GM21528 (cell line): ENCODE data around the gene PPM1H.
"Not testable (repeated sequence)": the region's sequence is repeated elsewhere in the genome, so short reads cannot be mapped to it uniquely, and the experiment has no call there.

Experiments used
- ATAC-seq: cut with Tn5 transposase; IDR thresholded peaks from one replicate; pipeline ENCODE4 v1.9.1; 2021; ENCODE audit warnings: mild to moderate bottlenecking, moderate library complexity; ENCODE audit not compliant: unreplicated experiment, low FRiP score

PPM1H gene

DNA sequence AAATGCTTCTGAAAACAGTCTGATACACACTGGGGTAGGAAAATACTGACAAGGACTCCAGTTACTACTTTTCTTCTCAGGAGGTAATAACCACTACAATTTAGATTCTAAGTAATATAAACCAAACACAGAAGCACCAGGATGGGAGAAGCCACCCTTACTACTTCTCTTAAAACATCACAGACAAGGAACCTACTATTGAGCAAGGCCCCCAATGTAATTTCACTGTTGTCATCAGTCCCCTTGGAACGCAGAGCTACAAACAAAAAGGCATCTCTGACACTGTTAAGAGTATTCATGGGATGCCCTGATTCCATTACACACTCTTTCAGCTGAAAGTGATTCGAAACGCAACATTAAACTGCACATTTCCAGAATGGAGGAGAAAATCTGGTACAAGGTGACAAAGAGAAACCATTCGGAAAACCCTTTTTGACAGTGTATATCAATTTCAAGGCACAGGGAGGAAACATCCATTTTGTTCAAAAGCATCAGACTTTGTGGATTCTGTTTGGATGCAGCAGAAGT is 185.9 kb downstream of the PPM1H start:
- no peak for ATAC-seq

DNA sequence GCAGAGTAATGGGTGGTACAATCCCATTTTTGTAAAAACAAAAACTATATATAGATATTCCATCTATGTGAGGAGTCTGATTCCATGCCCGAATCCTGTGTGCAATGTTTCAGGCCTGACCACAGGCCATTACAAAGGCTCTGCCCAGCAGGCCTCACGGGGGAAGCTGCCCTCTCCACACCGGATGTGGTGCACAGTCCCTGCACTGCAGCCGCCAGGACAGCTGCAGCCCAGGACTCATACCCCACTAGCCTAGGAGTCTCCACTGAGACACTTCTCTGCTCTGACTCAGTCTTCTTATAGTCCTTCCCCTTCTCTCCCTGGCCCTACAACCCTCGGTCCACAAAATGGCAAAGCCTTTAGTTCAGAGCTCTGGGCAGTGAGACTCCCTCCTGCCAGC is 190.4 kb downstream of the PPM1H start:
- no peak for ATAC-seq

DNA sequence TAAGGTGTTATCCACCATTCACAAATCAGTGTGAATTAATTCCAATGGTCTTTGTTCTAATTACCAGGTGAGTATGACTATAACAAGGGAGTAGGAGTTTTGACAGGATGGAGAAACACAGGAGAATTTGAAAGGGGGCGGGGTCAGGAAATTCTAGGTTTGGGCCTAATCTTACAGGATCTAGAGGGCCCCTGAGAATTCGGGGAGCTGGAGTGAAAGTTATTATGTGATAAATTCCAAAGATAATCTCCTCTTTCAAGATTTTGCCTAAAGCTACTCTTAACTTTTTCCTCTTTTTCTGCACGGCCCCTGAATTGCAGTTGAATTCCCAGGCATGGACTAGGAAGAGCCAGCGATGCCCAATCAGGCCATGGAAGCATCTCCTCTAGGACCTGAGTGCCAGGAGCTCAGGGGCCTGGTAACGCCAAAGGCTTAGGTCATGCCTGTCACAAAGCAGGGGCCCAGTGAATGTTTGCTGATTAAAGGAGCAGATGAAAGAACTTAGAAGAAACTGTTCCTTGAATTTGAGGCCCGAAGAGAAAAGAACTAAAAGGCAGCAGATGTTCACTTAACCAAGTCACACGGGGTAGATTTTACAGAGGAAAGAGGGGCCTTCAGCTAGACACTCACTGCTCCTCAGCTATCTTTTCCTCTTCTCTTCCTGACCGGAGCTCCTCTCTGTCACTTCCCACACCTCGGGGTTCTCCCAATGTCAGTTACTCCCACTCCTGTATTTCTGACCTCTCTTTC is 195.5 kb downstream of the PPM1H start:
- no peak for ATAC-seq

DNA sequence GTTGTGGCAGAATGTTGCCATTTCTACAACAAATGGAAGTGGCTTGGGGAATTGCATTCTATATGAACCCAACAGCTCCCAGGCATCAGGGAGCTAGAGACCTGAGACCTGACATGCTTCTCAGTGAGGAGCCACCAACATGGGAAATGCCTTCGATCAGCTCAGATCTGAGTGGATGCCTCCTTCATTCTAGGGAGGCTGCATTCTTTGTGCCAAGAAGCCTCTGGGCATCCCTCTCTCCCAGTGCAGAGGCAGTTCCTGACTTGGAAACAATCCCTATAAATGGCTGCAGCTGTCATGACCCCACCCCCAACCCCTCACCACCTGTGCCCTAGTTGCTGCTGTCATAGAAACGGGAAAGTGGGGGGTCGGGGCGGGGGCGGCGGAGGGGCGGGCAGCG is 196.3 kb downstream of the PPM1H start:
- no peak for ATAC-seq

DNA sequence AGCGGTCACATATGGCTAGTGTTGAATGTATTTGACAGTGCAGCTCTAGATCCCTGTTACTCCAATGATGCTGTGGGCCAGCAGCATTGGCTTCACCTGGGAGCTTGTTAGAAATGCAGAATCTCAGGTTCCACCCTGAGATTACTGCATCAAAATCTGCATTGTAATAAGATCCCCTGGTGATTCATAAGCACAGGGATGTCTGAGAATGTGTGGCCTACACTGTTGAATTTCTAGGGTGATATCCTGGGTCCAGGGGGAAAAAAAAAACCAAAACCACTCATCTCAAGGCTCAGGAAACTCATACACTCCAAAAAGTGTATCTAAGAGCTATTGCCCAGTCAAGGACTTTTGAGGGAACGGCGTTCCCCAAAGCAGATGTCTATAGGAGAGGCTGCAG is 196.8 kb downstream of the PPM1H start:
- no peak for ATAC-seq

DNA sequence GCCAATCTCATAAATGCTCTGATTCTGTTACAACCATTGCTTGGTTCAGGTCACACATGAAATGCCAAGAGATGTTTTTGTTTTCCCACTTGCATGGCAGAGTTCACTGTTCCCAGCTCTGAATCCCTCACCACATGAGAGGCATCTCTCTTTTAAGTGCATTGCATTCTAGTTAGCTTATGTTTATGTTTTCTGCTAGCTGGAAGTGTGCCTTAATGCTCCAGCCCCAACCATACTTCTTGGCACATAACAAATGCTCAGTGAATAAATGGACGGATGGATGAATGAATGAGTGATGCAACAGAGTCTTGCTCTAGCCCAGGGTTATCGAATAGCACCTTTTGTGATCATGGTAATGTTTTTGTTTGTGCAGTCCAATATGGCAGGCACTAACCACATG is 197.3 kb downstream of the PPM1H start:
- no peak for ATAC-seq

DNA sequence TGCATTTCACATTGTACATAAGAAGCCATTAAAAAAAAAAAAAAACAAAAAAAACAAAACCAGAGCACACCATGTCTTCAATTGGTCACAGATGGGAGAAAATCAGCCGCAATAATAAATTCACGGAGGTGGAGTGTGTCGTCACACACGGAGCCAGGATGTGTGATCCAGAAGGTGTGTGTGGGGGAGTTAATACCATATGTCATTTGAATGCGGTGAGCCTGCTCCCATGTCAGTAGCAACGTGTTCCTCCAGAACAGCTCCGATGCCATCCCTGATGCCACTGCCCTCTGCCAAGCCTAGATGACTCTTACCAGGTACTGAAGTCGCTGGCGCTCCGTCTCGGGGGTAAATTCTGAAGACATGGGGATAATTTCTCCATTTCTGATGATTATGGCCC is 197.8 kb downstream of the PPM1H start:
- ATAC-seq: no peak

DNA sequence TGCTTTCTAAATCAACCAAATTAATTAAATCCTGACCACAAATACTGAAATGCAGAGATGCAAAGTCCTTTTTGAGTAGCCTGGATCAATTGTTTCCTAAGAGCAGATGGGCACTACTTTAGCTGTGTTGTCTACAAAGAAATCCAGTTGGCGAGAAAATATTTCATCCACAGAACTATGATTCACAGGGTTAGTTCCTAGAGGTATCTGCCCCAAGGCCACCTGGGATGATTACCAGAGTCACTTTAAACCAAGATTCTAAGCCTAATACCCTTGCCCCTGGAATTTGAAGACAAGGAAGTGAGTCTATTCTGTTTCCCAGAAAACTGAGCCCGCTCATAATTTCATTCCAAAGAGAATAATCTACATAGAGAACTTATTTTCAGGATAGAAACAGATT is 198.4 kb downstream of the PPM1H start:
- no peak for ATAC-seq

DNA sequence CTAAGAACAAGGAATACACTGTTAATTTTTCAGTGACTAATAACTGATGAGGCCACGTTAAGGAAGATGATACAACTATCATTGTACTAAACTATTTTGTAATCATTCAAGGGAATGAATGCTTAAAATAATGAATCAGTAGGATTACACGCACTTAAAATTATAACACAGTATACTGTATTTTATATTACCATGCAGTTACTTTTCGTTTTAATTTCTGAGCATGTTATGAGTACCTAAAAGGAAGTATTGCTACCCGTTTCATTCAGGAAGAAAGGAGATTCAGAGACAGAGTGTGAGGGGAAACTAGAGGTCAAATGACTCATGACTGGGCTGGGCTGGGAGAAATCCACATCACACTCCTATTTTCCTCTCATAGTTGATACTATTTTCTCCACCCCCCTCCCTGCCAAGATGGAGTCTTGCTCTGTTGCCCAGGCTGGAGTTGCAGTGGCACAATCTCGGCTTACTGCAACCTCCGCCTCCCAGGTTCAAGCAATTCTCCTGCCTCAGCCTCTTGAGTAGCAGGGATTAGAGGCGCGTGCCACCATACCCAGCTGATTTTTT is 202.0 kb downstream of the PPM1H start:
- no peak for ATAC-seq

DNA sequence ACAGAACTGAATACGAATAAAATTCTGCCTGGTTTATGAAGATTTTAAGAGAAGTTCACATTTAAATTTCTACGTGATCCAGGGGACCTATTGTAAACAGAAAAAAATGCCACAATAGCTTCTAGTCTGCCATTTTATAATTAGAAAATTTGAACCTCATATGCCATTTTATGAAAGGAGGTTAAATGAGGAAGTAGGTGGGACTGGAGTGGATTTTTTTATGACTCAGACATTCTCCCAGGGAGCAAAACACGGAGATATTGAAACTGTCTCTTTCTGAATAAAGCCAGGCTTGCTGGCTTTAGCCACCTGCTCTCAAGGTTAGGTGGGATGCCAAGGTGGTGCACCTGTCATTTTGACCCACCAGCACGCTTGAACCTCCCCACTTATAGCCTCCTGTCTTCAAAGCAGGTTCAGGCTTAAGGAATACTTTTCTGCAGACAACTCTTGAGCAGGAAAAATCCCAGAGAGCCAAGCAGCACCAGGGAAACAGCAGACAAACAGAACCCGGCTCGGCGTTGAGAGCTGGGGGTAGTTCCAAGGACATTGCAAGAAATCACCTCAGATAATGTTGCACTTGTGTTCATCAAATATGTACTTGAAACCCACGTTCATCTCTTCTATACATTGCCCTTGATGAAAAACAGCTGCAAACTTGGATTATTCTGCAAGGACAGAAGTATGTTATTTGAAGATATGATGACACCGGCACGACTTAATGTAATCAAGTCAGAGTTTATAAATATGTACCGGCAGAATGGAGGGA is 203.7 kb downstream of the PPM1H start:
- no peak for ATAC-seq

DNA sequence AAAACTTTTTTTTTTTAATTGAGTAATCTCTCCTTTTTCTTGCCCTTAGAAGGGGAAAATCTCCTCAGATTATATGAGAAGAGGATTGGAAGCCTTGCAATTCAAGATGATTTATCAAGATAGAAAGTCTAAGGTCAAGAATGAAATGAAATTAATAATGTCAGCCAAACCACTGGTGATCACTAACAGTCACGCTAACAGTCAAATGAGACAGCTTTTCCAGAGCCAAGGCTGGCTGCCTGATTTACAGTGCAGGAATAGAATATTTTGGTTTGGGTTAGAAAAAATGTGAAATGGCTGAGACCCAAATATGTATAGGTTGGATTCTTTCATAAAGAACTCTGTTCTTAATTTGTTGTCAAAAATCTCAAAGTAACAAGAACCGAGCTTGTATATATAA is 204.3 kb downstream of the PPM1H start:
- no peak for ATAC-seq

DNA sequence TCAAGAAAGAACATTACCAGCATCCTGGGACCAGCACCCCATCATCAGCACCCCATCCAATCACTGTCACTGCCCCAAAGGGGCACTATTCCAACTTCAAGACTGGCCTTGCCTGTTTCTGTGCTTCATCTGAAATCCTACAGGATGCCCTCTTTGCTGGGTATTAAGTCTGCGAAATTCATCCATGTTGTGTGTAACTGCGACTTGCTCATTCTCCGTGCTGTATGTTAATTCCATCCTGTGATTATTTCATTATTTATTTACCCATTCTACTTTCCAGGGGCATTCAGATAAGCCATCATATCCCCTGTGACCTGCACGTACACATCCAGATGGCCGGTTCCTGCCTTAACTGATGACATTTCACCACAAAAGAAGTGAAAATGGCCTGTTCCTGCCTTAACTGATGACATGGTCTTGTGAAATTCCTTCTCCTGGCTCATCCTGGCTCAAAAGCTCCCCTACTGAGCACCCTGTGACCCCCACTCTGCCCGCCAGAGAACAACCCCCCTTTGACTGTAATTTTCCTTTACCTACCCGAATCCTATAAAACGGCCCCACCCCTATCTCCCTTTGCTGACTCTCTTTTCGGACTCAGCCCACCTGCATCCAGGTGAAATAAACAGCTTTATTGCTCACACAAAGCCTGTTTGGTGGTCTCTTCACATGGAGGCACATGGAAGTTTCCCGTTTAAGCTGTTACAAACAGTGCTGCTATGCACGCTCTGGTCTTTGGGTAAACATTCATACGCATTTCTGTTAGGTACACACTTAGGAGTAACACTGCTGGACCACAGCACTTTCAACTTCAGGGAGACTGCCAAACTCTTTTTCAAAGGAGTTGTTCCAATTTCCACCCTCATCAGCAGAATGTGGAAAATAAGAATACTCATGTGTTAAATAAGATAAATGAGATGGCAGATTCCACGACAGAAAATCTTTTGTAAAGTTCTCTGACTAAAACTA is 205.1 kb downstream of the PPM1H start:
- ATAC-seq: not testable (repeated sequence)

DNA sequence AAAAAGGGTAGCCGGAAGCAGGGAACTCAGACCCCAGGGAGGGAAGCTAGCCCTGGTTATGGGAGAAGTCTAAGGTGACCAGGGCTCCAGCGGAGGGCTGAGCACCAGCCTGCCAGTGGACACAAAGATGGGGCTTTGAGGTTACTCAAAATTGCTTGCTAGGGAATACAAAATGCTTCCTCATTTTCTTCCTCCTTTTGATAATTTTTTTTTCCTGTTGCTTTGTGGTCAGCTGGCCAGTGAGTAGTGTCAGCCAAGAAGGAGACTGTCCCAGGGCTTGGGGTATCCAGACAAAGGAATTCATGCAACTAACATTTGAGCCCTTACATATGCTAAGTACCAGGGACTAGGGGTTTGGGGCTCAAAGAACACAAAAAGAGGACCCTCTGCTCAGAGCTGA is 206.2 kb downstream of the PPM1H start:
- no peak for ATAC-seq

DNA sequence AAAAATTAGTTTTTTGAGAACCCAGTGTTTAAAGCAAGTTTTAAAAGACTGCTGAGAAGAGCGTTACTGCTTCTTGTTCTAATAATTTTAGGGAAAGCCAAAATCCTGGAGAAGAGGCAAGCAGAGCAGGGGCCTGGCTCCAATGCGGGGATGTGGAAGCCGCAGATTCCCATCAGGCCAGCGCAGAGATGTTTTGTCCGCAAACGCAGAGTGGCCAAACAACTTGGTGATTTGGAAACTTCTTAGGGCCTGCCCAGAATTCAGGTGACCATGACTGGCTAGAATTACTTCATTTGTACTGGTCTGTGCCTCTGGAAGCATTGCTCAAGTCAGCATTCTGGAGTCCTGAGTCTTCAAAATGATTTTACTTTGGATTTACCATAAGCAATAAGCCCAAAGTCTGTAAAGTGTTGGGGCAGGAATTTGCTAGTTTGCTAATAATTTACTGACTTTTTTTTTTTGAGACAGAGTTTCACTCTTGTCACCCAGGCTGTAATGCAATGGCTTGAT is 208.4 kb downstream of the PPM1H start:
- no peak for ATAC-seq

DNA sequence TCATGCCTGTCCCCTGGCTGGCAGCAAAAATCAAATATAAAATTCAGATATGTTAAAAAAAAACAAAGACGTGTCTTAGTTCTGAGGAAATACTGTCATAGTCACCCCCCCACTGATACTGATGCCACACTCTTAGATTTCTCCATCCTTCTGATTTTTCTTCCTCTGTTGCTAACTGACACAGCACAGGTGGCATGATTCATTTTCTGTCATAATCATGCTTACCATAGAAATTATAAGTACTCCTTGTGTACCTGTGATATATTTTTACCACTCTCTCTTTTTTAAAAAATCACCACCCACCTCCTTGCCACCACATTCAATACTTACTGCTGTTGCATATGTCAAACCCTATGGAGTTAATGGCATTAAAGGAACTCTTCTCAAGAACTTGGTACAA is 209.2 kb downstream of the PPM1H start:
- no peak for ATAC-seq

DNA sequence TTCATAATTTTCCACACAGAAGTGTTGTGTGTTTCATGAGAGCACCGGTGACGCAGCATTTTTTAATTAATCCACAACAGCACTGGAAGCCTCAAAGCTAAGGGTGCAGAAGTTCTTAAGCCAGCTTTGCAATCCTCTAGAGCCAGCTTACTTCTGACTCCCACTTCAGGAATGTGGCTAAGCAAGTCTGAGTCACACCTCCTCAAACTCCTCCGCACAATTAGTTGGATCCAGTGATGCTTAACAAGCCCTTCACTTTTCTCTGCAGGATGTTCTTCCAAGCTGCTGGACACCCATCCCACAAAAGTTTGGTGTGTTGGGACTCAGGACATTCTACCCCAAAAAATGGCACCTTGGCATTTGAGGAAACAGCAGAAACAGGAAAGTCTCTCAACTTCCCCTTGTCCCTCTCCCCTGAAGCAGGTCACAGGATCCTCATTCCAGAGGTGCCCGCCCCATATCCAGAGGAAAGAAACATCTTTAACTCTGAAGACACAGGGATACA is 210.0 kb downstream of the PPM1H start:
- no peak for ATAC-seq

DNA sequence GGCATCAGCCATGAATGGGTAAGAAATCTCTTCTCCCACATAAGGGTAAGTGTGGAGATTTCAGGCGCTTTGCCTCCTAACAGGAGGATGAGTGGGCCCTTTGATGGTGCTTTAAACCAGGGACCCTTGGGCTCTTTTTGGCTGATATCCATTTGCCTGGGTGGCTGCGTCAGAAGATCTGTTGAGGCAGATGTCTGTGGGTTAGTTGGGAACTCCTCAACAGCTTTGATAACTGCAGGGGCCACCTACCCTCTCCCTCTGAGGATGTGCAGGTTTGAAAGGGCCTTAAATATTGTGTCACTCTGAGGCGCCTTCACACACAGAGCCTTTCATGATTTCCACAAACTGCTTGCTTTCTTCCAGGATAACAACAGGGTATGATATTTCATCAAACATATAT is 210.7 kb downstream of the PPM1H start:
- no peak for ATAC-seq

DNA sequence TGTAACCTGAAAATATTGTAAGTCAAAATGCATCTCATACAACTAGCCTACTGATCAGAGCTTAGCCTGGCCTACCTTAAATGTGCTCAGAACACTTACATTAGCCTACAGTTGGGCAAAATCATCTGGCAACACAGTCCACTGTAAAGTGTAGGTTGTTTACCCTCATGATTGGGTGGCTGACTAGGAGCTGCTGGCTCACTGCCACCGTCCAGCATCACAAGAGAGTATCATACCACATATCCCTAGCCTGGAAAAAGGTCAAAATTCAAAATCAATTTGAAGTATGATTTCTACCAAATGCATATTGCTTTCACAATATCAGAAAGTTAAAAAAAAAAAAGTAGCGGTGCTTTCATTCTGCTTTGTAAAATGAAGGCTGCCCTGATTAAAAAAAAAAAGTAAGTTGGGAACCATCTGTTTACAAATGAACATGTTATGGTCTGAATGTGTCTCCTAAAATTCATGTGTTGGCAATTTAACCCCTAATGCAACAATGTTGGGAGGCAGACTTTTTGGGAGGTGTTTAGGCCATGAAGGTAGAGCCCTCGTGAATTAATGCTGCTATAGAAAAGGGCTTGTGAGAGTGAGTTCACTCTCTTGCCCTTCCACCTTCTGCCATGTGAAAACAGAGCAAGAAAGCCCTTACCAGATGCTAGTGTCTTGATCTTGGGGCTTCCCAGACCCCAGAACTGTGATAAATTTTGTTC is 211.8 kb downstream of the PPM1H start:
- ATAC-seq: no peak

DNA sequence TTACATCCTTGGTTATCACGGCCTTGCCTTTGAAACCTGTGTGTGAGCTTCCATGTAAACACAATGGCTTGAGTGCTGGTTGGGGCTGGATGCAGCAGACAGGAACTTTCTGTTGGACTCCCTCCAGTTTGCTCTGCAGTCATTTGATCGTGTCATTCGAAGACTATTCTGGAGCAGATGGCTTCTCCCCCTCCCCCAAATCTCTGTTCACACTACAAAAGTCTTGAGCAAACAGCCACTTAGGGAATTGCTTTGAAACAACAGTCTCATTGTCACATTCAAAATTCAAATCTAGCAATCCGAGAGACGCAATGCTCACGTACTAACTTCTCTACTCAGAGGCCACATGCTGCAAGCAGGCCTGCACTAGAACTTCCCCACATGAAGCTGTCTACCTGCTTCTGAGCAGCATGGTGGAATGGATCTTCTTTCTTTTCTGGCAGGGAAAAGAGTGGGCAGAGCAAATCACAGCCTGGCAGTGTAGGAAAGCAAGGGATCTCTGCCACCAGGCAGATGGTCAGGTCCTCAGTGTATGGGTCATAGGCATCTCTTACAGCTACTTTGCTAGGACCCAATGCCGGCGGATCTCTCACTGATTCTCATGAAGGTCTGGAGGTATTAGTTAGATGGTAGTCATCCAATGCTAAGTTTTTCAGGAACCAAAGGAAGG is 214.2 kb downstream of the PPM1H start:
- no peak for ATAC-seq
